Activated CD4-positive, alpha-beta T cell treated with anti-CD3 and anti-CD28 coated beads, Interleukin-2, amount 50 U/mL, for 16 hours (primary cell): Measurements from ENCODE around the gene ZNF516.
"Not testable (repeated sequence)": the region's sequence is repeated elsewhere in the genome, so short reads cannot be mapped to it uniquely, and the experiment has no call there.

Source experiments
- DNase-seq: peaks from one replicate; pipeline ENCODE4 v3.0.0-alpha.2; 2020

ZNF516 gene, protein sequence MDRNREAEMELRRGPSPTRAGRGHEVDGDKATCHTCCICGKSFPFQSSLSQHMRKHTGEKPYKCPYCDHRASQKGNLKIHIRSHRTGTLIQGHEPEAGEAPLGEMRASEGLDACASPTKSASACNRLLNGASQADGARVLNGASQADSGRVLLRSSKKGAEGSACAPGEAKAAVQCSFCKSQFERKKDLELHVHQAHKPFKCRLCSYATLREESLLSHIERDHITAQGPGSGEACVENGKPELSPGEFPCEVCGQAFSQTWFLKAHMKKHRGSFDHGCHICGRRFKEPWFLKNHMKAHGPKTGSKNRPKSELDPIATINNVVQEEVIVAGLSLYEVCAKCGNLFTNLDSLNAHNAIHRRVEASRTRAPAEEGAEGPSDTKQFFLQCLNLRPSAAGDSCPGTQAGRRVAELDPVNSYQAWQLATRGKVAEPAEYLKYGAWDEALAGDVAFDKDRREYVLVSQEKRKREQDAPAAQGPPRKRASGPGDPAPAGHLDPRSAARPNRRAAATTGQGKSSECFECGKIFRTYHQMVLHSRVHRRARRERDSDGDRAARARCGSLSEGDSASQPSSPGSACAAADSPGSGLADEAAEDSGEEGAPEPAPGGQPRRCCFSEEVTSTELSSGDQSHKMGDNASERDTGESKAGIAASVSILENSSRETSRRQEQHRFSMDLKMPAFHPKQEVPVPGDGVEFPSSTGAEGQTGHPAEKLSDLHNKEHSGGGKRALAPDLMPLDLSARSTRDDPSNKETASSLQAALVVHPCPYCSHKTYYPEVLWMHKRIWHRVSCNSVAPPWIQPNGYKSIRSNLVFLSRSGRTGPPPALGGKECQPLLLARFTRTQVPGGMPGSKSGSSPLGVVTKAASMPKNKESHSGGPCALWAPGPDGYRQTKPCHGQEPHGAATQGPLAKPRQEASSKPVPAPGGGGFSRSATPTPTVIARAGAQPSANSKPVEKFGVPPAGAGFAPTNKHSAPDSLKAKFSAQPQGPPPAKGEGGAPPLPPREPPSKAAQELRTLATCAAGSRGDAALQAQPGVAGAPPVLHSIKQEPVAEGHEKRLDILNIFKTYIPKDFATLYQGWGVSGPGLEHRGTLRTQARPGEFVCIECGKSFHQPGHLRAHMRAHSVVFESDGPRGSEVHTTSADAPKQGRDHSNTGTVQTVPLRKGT

DNA sequence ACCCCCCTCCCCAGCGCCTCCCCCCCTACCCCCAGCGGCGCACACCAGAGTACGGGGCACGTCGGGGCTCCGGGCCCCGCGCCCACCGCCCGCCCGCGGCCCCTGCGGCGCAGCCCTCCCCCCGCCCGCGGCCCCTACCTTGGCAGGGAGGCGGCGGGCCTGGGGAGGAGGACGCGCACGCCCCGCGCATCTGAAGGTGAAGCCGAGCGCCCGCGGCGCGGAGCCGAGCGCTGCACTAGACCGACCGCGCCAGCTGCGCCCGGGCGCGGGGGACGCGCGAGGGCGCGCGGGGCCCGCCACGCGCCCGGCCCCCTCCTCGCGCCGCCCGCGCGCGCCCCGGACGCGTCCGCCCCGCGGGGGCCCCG, at the start of gene ZNF516:
Gene ZNF516 (minus strand): TSS at position 237 of the 365 bp plus-strand sequence. CDS start 52,188 bp downstream, outside the sequence.
- DNase-seq = no peak

DNA sequence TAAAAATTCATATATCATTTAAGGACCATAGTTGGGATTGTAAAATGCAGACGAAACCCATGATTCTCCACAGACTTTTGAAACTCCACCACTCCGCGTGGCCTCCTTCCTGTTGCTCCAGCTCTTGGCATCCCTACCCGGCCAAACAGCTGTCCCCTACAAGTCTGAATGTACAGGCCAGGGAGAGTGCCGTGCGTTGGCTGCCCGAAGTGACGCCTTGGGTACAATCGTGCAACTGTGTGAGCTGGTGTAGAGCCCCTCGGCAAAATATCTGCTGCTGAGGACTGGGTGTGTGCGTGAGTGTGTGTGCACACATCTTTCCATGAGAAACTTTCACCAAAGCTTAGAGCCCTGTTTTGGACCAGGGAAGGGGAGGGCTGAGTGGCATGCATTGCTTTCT, 43.8 kb upstream of the ZNF516 start:
- no peak for DNase-seq

DNA sequence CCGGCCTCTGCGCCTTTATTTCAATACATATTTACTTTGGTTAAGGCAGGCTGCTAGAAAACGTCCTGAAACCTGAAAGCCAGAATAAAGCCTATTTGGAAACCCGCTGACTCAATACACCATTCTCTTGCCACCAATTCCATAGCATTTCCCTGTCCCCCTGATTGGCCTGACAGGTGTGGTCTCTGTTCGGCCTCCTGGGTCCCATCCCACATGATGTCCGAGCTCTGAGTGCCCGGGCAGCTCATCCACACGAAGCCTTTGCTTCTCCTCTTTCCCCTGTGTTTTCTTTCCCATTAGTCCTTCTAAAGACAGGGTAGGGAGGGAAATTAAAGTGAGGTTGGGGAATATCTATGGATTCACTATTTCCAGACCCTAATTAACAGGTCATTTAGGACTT, 42.6 kb upstream of the ZNF516 start:
- no peak for DNase-seq

DNA sequence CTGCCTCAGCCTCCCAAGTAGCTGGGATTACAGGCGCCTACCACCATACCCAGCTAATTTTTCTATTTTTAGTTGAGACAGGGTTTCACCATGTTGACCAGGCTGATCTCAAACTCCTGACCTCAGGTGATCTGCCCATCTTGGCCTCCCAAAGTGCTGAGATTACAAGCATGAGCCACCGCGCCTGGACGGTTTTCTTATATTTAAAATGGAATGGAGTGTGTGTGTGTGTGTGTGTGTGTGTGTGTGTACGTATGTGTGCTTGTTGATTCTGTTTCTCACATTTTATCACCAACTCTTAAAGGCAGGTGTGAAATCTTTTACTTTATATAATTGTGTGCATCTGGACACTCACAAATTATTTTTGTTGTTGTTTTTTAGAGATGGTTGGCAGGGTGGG, 41.6 kb upstream of the ZNF516 start:
- DNase-seq = not testable (repeated sequence)

DNA sequence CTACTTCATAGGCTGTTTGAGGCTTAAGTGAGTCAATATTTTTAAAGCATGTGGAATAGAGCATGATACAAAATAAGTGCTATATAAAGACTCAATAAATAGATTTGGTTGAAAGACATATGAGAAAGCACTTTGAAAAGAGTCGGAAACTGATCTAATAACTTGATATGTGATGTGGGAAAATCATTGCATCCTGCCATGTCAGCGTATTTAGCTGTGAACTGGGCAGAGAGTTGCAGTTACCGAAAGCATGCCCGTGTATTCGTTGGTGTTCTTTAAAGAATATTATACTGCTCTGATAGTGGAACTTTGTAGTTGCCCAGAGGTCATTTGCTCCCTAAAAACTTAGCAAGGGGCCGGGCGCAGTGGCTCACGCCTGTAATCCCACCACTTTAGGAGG, 37.8 kb upstream of the ZNF516 start:
- DNase-seq = no peak

DNA sequence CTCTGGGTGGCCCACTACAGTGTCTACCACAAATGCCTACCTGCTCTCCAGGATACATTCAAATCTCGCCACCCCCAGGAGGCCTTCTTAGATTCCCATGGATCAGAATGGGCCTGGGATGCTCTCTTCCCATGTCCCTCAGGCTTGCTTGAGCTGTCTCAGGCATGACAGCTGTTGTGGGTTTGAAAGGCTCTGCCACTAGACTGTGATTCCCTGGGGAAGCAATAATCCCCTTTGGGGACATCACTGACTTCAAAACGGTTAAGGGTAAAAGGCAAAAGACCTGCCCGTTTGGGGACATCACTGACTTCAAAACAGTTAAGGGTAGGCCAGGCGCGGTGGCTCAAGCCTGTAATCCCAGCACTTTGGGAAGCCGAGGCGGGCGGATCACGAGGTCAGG, 35.8 kb upstream of the ZNF516 start:
- DNase-seq = no peak

DNA sequence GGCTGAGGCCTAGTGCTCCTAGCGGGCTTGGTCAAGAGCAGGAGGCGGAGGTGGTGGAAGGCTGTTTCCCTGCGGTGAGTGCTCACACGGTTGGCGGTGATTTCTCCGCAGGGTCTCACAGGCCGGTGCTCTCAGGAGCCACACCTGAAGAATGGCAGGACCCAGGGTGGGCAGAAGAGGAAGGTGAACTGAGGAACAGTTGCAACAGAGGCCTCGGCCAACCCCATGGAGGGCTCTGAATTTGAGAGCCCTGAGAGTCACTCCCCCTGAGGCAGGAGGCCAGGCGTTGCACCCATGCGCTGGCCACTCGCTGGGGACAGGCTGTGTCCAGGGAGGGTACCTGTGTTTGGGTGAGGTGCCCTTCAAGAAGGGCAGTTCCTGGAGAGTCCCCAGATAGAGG, 35.3 kb upstream of the ZNF516 start:
- no peak for DNase-seq

DNA sequence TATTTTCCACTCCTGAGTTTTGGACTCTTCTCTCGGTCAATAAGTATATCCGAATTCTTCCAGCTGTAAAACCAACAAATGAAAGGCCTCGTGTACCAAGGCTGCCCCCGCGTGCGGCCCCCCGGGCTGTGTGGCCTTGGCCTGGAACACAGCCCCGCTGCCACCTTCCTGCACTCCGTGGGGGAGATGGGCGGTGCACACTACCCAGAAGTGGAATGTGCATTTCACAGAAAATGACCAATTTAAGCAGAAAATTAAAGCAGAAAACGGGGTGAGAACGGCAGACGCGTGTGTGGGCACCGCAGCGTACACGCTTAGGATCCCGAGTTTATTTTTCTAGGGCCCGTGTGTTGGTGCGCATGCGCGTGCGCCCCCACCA, 34.4 kb upstream of the ZNF516 start:
- no peak for DNase-seq

DNA sequence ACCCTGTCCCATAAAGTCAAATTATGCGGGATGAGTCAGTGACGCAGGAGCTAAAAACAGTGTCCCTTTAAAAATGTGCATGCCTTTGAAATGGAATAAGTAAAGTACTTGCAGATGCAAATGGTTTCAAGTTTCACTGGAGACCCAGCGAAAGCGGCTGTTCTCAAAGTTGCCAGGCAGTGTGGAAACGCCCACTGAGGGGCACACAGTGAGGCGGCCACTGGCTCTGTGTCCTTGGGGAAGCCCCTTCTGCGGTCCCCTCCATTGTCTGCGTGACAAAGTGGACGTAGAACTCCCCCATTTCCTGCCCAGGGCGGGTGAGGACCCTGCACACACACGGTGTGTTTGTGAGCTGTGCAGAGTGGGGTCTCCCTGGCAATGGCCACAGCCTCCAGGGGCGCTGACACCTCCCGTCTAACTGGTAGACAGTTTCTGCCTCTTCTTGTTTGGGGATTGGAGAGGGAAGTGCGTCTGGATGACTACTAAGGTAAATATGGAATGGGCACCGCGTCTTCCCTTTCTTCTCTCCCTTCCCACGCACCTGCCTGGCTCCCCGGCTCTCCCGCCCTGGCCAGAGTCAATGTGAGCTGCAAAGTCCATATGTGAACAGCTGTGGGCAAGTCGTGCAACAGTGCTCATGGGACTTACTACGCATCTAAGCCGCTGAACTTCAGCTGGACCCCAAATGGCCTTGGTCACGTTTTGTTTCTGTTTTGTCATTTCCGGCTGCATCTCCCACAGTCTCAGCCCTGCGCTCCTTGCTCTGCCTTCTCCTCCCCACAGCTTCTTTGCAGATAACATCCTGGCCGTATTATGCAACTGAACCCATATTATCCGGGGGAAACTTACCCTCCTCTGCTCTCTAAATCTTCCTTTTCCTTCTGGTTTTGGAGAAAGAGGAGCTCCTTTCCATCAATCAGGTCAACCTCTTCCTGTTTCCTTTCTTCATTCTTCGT, 33.7 kb upstream of the ZNF516 start:
- no peak for DNase-seq

DNA sequence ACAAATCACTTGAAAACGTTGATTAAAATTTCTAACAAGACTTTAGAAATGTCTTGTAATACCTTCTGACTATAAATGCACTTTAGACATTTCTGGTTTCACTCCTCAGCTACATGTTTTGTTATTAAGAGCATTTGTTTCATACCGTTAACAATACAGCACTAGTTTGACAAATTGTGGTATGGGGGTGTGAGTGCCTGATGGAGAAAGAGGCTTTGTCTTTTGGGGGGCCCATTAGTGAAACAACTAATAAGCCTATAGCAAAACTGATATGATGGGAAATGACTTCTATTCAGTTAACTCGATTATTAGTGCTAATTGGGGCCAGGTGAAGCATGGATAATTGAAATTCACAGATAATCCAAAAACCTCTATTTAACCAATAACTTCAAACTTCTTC, 30.9 kb upstream of the ZNF516 start:
- DNase-seq = no peak

DNA sequence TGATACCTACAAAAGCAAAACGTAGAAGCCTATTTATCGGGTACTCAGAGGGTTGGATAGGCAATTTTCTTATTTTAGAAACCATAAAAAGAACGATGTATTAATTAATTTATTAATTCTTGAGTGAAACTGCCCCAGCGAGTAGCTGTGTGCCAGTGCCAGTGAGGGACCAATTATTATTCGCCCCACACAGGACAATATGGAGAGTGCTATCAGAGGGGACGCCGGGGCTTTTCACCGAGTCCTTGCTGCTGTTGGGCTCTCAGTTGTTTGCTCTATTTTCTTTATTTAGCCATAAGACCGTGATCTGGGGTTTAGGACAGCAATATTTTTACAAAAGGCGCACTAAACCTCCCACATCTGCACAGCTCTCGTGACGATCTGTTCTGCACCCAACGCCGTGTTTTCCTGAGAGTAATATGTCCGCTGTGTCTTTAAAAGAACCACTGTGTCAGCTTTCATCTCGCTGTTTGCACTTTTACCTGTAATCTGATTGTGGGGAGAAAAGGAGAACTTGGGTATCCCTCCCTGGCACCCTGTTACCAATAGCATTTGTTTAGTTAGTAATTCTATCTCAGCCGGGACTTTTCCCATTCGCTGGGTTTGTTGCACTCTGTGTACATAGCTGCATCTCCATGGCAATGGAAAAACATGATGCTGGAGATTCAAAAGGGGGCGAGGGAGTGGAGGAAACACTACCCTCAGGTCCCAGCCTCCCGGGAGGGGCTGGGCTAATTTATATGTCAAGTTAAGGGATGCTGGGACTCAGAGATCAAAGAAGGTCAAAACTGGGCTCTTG, 30.1 kb upstream of the ZNF516 start:
- DNase-seq = no peak

DNA sequence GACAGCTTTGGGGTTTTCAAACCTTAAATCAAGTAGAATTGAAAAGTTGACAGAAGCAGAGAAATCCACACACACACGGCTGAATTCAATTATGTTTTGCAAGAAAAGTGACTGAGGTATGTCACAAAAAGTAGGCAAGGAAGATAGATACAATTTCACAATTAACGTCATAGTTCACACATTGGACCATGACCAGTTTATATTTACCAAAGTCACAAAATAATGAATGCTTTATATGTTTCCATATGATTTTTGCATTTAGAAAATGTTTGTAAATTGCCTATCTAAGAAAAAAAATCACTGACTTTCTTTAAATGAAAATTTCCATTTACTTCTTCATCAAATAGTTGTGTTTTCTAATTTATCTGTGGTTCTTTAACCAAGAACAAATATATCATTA, 29.4 kb upstream of the ZNF516 start:
- DNase-seq = no peak

DNA sequence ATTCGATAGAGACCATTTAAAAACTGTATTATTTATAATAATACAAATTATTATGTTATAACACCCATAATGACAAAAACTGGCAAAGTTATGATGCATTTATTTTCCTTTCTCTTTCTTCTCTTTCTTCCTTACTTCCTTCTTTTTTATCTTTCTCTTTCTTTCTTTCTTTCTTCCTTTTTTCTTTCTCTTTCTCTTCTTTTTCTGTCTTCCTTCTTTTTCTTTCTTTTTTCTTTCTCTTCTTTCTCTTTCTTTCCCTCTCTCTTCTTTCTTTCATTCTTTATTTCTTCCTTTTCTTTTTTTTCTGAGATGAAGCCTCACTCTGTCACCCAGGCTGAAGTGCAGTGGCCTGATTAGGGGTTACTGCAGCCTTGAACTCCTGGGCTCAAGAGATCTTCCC, 27.5 kb upstream of the ZNF516 start:
- DNase-seq = no peak

DNA sequence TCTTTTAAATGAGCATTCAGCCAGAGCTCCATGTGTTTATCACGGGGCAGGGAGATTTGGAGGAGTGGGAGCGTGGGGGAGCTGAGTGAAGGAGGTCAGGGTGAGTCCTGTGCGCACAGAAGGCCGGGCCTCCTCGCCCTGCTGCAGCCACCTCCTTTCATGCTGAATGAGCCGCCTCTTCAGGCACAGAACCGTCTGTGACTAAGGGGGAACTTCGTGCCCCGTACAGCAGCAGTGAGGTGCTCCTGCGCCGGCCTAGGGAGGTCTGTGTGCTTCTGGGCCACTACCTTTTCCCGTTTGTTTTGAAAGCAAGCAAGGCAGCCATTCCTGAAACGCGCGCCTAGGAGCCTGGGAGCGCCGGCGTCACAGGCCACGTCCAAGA, 27.1 kb upstream of the ZNF516 start:
- no peak for DNase-seq

DNA sequence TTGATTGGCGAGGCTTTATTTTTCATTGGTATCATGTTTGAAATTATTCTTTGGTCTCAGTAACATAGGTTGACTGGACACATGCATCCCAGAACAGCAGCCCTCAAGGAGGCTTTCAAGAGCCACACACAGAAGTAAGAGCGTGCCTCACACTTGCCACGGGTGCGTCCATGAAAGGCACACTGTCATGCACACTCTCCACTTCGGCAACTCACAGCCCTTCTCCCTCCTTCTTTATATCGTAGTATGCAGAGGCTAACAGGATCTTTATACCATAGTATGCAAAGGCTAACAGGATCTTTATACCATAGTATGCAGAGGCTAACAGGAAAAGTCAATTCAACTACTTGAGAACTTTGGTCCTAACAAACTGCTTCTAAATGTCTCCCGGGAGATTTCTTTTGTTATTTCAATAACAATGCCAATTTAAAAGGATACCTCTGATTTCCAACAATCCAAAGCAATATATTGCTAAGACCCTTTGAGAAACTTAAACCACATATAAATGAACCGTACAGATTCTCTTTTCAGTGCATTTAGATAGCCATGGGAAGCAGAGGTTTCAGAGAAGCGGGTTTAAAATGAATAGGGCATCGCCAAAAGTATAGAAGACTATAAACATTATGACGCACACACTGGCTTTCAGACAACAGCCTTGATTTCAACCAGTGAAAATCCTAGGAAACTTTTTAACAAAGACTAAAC, 26.5 kb upstream of the ZNF516 start:
- DNase-seq = no peak

DNA sequence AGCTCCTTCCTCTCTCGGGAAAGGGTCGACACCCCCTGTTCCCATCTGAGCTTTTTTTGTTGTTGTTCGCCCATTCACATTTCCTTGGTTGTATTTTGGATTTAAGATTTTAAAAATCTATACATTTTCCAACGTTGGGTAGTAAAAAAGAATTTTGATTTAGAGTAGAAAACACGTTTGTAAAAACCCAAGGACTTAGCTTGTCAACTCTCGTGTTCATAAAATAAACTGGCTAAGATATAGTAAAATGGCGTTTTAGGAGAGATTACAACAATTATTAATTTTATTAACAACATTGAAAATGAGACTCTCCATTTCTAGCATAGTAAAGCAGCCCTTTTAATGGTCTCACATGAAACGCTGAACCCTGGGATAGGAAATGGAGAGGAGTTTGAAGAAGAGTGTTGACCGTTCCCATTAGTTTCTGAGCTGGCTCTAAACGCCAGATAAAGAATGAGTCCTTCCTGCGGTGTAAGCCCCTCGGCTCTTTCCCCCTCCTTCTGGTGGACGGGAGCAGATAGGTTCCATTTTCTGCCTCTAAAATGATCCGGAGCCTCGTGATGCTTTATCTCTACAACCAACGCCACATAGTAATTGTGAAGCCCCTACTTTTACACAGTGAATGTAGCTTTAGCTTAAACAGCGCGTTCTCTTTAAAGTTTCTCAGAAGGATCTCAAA, 24.0 kb upstream of the ZNF516 start:
- no peak for DNase-seq

DNA sequence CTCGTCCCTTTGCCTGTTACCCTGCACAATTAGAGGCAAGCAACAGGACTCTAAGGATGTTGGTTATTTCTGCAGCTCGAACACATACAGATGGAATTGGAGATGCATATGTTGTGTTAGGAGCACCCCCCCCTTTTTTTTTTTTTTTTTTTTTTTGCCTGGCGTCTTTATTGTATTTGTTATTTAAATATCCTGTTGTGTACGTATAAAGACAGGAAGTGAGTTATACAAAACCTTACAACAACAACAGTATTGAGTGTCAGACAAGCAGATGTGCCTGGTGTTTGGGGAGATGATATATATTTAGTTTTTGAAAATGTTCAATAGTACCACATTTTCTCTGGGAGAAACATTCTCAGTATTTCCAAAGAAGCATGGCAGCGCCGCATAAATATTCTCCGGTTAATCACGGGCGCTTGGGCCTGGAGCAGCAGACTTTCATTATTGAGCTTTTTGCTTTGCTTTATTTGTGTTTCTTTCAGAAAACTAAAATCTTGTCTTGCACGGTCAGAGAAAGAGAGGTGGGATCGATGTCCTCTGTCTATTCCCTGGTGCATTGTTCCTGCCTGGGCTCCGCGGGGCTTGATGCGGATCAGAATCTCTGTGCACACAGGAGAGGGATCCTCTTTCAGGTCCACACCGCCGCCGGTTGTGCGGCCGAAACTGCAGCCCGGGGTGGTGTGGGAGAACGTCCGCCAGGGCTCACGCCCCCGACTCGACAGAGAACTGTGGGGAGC, 23.2 kb upstream of the ZNF516 start:
- DNase-seq = no peak

DNA sequence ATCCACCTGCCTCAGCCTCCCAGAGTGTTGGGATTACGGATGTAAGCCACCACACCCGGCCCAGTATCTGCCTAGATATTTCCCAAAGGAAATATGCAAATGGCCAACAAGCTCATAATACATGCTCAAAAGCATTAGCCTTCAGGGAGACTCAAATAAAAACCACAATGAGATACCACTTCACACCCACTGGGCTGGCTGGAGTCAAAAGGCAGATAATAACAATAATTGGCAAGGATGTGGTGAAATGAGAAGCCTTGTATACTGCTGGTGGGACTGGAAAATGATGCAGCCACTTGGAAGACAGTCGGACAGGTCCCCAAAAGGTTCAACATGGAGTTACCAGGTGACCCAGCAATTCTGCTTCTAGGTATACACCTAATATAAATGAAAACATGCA, 20.5 kb upstream of the ZNF516 start:
- DNase-seq = no peak

DNA sequence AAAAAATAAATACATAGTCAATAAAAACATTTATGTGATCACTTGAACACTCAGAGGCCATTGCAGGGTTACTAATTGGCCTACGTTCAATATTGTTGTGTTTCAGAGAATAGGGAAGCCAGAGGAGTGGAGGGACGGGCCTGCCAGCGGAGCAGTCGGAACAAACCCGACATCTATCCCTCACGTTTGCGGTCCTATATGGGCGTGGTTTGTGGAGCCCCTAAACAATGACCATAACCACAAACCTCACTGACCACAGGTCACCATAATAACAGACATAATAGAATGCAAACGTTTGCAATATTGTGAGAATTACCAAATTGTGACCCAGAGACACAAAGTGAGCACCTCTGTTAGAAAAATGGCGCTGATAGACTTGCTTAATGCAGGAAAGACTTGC, 19.5 kb upstream of the ZNF516 start:
- DNase-seq = no peak
